Progenitor cell of endocrine pancreas (in vitro differentiated cells): ENCODE measurements around the gene COL9A3. TPM values are rescaled to one million over a fixed set of nuclear protein-coding genes. Genes with fewer than 3 reads are reported as not detected.
"Not testable (repeated sequence)": the region's sequence is repeated elsewhere in the genome, so short reads cannot be mapped to it uniquely, and the experiment has no call there.

Source experiments
- DNase-seq: peaks from one replicate; pipeline ENCODE4 v3.0.0; 2021; ENCODE audit warnings: low spot score; ENCODE audit not compliant: unreplicated experiment
- H3K27ac Mint-ChIP-seq: 2 replicates; pipeline ENCODE4 v1.8.0; 2021; ENCODE audit warnings: mild to moderate bottlenecking, moderate library complexity, mixed read lengths
- H3K27me3 Mint-ChIP-seq: 2 replicates; pipeline ENCODE4 v1.8.0; 2021; ENCODE audit warnings: mixed read lengths
- H3K36me3 Mint-ChIP-seq: 2 replicates; pipeline ENCODE4 v1.8.0; 2022; ENCODE audit warnings: mixed read lengths; ENCODE audit not compliant: insufficient read depth
- H3K4me1 Mint-ChIP-seq: 2 replicates; pipeline ENCODE4 v1.8.0; 2021; ENCODE audit warnings: low read depth, mixed read lengths
- H3K4me3 Mint-ChIP-seq: 2 replicates; pipeline ENCODE4 v1.8.0; 2021; ENCODE audit warnings: low read depth, mild to moderate bottlenecking, moderate library complexity, mixed read lengths
- H3K9me3 Mint-ChIP-seq: 2 replicates; pipeline ENCODE4 v1.8.0; 2021; ENCODE audit warnings: low read depth, mixed read lengths
- total RNA-seq: library from RNA; stranded (reverse); gene quantifications from 2 replicates; pipeline ENCODE4 v1.2.1, GENCODE V29; 2021
- TF ChIP-seq, protein P1 (sequence below): fragments of 200-600 bp; sonication (generic); IDR thresholded peaks from one replicate; pipeline ENCODE4 v1.5.0; 2021; ENCODE audit warnings: antibody characterized with exemption, mild to moderate bottlenecking; ENCODE audit not compliant: unreplicated experiment

The COL9A3 gene
- total RNA-seq, 1 donor from 2014 or later, result 81.5 TPM

DNA sequence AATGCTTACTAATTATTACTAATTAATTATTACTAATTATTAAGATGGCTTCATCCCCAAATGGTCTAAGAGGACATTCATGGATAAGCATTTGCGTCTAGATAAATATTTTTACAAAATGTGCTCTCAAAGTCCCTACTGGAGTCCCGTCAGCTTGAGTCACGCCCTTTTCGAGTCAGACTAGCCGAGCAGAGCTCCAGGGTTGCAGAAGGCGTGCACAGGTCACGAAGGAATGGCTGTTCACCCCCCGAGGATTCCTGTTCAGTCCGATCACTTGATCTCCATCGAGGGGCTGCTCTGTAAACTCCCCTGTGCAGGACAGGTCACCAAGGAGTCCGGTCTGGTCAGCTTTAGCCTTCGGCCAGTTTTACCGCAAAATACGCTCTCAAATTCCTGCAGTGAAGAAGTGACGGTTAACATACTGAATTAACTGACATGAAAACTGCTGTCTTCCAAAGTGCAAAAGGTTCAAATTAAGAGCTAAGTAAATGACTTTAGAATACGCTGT is 24.9 kb downstream of the COL9A3 start:
- H3K4me3 Mint-ChIP-seq, result no peak overlapping the region
- no peaks in the 10 kb centered on the region for H3K27me3 Mint-ChIP-seq
- no peaks in the 10 kb centered on the region for H3K9me3 Mint-ChIP-seq
- no peak for DNase-seq
- no peak overlapping the region for H3K27ac Mint-ChIP-seq
- TF ChIP-seq, protein P1, sequence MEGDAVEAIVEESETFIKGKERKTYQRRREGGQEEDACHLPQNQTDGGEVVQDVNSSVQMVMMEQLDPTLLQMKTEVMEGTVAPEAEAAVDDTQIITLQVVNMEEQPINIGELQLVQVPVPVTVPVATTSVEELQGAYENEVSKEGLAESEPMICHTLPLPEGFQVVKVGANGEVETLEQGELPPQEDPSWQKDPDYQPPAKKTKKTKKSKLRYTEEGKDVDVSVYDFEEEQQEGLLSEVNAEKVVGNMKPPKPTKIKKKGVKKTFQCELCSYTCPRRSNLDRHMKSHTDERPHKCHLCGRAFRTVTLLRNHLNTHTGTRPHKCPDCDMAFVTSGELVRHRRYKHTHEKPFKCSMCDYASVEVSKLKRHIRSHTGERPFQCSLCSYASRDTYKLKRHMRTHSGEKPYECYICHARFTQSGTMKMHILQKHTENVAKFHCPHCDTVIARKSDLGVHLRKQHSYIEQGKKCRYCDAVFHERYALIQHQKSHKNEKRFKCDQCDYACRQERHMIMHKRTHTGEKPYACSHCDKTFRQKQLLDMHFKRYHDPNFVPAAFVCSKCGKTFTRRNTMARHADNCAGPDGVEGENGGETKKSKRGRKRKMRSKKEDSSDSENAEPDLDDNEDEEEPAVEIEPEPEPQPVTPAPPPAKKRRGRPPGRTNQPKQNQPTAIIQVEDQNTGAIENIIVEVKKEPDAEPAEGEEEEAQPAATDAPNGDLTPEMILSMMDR, result no peak
- no peaks in the 10 kb centered on the region for H3K4me1 Mint-ChIP-seq
- H3K36me3 Mint-ChIP-seq, result peaks cover 9% of the 10 kb centered on the region

DNA sequence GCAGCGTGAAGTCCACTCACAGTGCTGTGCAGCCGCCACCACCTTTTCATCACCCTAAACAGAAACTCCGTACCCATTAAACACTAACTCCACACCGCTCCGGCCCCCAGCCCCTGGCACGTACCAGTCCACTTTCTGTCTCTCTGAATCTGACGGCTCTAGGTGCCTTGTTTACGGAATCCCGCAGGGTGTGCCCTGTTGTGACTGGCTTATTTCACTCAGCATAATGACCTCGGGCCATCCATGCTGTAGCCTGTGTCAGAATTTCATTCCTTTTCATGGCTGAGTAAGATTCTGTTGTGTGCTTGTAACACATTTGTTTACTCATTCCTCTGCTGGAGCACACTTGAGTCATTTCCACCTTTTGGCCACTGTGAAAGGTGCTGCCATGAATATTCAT is 26.8 kb downstream of the COL9A3 start:
- no peak overlapping the region for H3K4me3 Mint-ChIP-seq

DNA sequence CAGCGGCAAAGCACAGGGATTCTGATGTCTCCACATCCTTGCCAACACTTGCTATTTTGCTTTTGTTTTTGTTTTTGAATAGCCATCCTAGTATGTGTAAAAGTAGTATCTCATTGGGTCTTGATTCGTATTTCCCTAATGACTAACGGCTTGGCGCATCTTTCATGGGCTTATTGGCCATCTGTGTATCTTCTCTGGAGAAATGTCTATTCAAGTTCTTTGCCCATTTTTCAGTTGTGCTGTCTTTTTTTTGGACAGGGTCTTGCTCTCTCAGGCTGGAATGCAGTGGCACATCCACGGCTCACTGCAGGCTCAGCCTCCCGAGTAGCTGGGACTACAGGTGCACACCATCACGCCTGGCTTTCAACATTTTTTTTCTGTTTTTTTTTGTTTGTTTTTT is 27.3 kb downstream of the COL9A3 start:
- Mint-ChIP-seq H3K4me3 (no peak overlapping the region), H3K27me3 (no peaks in the 10 kb centered on the region), H3K27ac (no peak overlapping the region)

More for the DNA sequence above, 26.8 kb downstream of the COL9A3 start:
- DNase-seq, result no peak
- Mint-ChIP-seq H3K9me3 (no peaks in the 10 kb centered on the region), H3K27ac (no peak overlapping the region), H3K4me1 (no peaks in the 10 kb centered on the region), H3K36me3 (peaks cover 10% of the 10 kb centered on the region), H3K27me3 (no peaks in the 10 kb centered on the region)
- TF ChIP-seq, protein P1, result no peak

DNA sequence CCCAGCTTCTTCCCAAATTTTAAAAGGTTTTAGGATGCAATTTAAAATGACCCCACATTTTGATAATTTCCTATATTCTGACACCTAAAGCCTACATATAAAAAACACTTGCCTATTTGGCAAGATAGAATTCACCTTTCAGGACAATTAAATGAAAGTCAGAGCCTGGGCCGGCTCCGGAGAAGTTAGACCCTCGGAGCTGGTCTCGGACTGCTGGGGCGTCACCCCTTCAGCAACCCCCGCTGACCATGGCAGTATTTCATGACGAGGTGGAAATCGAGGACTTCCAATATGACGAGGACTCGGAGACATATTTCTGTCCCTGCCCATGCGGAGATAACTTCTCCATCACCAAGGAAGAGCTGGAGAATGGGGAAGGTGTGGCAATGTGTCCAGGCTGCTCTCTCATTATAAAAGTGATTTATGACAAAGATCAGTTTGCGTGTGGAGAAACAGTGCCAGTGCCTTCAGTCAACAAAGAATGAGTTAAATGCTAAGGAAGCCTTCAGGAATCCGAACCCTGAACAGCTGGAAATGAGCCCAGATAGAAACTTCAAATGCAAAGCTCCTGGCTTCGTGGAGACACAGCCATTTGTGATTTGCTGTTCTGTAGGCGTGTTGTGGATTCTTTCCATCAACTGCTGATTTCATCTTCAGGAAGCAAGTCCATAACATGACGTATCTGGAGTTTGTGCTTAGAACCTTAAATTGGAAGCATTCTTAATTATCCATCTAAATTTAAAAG is 28.7 kb downstream of the COL9A3 start:
- H3K27me3 Mint-ChIP-seq, result no peaks in the 10 kb centered on the region
- no peak overlapping the region for H3K4me3 Mint-ChIP-seq
- H3K27ac Mint-ChIP-seq, result no peak overlapping the region
- H3K4me1 Mint-ChIP-seq, result no peaks in the 10 kb centered on the region
- H3K9me3 Mint-ChIP-seq, result no peaks in the 10 kb centered on the region
- H3K36me3 Mint-ChIP-seq, result peaks cover 10% of the 10 kb centered on the region
- DNase-seq, result no peak
- TF ChIP-seq, protein P1, result no peak

More for the DNA sequence above, 27.3 kb downstream of the COL9A3 start:
- H3K9me3 Mint-ChIP-seq, result no peaks in the 10 kb centered on the region
- H3K36me3 Mint-ChIP-seq, result peaks cover 10% of the 10 kb centered on the region
- DNase-seq, result no peak
- no peaks in the 10 kb centered on the region for H3K4me1 Mint-ChIP-seq
- TF ChIP-seq, protein P1, result no peak

DNA sequence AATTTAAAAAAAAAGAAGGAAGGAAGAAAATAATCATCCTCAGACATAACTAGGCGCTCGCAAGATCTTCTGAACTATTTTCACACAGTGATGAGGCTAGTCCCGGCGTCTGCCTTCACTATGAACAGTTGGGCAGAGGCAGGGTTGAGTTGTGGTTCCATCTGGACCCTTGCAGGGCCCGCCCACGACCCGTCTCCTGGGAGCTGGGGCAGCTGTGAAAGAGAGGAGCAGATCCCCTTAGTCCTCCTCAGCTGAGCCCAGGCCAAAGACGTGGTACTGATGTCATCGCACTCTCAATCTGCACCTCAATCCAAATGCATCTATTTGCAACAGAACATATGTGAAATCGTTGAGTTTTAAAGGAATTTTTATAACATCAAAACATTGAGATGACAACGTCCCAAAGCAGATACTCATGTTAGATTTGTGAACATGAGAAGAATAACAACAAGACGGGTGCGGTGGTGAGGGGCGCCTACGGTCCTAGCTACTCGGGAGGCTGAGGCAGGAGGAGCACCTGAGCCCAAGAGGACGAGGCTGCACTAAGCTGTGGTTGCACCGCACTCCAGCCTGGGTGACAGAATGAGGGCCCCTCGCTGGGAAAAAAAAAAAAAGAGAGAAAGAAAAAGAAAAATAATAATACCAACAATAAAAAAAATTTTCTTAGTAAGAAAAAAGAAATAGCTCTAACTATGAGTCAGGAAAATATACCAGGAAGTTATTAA is 29.5 kb downstream of the COL9A3 start:
- TF ChIP-seq, protein P1, result no peak
- Mint-ChIP-seq H3K27me3 (no peaks in the 10 kb centered on the region), H3K4me1 (no peaks in the 10 kb centered on the region), H3K4me3 (no peak overlapping the region), H3K27ac (no peak overlapping the region), H3K9me3 (no peaks in the 10 kb centered on the region), H3K36me3 (peaks cover 8% of the 10 kb centered on the region)
- DNase-seq, result no peak

DNA sequence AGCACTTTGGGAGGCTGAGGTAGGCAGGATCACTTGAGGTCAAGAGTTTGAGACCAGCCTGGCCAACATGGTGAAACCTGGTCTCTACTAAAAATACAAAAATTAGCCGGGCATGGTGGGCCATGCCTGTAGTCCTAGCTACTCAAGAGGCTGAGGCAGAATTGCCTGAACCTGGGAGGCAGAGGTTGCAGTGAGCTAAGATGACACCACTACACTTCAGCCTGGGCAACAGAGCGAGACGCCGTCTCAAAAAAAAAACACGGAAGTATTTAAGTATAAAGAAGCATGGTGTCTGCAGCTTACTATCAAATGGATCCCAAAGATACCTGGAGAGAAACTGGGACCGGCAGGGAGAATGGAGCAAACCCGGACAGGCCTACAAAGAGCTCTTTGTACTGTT is 32.1 kb downstream of the COL9A3 start:
- not testable (repeated sequence) for DNase-seq, H3K27ac Mint-ChIP-seq, H3K4me1 Mint-ChIP-seq, H3K4me3 Mint-ChIP-seq, H3K27me3 Mint-ChIP-seq, H3K9me3 Mint-ChIP-seq
- H3K36me3 Mint-ChIP-seq, result peaks cover 13% of the 10 kb centered on the region
